ENCODE measurements around the gene RNF213.

RNF213 gene

DNA sequence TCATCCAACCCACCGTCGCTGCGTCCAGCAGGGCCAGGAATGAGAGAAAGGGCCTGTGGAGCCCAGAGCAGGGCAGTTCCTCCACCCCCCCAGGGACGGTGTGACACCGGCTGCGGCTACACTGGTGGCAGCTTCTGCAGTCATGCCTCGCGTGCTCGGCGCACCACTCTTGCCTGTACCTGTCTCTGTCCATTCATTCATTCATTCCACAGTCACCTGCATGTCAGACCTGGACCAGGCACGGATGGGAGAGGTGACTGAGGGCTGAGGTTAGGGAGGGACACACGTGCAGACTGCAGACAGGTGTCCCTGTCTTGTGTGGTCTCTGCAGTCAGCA is 181.6 kb downstream of the RNF213 start:
- DNase-seq: no peak

DNA sequence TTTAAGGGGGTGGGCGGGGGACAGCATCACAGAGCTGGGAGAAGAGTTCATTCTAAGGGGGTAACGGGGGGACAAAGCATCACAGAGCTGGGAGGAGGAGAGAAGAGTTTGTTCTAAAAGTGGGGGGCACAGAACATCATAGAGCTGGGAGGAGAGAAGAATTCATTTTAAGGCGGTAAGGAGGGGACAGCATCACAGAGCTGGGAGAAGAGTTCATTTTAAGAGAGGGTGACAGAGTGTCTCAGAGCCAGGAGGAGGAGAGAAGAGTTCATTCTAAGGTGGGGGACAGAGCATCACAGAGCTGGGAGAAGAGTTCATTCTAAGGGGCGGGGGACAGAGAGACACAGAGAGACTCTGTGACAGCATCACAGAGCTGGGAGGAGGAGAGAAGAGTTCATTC is 182.1 kb downstream of the RNF213 start:
- no peak for DNase-seq

DNA sequence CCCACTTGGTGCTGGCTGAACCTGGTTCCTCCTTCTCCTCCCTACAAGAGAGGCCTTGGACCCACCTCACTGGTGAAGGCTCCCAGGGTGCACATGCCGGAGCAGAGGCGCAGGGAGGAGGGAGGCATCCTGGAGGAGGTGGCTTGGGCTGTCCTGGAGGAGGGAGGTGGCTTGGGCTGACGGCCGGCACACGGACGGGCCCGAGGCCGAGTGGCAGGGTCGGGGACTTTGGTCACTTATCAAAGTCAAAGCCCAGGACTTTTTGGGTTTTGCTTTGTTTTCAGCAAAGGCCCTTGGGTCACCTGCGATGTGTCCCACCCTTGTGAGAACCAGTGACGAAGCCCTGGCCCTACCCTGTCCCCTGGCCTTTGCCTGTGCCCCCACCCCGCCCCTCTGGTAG is 182.8 kb downstream of the RNF213 start:
- no peak for DNase-seq

DNA sequence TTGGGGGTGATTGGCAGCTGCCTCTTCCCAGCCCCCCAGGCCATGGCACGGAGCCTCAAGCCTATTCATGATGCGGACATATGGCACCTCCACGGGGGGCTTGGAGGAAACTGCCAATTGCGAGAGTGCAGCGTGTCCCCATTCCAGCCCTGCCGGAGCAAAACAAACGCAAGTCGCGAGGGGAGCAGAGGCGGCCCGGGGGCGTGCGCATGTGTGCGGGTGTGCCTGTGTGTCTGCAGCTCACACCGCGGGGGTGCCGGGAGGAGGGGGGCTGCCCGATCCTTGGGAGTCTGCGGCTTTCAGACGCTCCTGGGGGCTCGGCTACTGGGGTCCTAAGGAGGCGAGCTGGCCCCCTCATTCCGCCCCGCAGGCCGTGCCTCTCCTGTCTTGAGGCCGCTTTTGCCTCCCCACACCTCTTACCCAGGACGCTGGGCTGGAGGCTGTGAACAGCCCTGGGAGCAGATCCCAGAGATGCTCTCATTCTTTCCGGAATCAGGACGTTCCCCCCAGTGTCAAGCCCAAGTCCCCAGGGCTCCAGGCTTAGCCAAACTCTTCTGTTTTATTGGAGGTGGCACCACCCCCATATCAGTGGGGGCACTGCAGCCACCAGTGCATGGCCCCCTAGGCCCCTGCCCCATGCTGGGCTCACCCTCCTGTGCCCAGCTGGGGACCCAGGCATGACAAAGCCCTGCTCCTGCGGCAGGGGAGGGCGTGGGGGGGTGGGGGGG is 183.4 kb downstream of the RNF213 start:
- no peak for DNase-seq

DNA sequence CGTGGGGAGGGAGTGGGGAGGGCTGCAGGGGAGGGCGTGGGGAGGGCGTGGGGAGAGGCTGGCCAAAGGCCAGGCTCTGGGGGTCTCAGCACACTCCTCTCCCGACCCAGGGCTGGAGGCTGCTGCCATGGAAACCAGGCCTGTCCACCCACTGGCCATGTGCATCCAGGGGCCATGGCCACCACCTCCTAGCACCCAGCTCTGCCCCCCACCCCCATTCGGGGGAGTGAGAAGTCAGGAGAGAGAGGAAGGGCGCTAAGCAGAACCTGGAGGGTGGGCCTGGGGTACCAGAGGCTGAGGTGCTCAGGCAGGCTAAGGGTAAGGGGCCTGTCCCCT is 184.0 kb downstream of the RNF213 start:
- DNase-seq: no peak

DNA sequence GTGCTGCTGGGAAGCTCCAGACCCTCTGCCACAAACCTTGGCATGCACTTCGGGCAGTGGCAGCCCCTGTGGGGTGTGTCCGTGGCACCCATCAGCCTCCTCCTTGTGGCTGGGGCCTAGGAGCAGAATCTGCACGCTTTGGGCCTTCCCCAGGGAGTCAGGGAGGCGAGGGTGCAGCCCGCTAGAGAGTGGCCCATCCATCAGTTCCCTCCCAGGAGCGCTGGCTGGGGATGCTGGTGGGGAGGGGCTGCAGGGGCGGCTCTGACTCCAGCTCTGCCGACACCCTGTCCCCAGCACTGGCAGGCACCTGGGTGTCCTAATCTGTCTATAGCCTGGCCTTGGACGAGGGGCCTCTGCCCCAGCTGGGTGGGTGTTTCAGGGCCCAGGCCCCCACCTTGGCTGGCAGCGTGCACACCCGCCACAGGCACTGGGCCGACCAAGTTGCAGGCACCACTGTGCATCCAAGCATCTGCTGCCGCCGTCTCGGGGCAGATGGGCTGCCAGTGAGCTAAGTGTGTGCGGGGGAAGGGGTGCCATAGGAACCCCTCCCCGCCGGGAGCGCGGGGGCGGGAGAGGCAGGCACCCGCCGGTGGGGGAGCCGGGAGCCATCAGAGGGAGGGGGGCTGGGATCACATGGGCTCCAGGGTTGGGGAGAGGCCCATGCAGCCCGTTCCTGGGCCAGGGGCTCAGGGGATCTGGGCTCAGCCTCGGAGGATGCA is 184.5 kb downstream of the RNF213 start:
- no peak for DNase-seq

DNA sequence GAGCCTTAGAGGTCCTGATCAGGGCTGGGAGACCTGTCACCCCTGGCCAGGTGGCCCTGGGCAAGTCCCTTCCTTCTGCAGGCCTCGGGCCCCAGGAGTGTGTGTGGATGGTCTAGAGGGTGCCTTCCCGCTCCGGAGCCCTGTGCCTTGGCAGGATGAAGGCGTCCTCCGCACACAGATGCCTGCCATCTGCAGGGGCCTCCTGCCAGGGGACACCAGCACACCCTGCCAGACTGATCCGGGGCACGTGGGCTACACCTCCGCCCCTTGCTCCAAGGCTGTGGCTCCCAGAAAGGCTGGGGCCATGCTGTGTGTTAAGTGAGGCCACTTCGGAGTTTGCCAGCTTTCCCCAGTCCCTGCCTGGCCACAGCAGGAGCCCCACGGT is 185.1 kb downstream of the RNF213 start:
- DNase-seq: no peak

DNA sequence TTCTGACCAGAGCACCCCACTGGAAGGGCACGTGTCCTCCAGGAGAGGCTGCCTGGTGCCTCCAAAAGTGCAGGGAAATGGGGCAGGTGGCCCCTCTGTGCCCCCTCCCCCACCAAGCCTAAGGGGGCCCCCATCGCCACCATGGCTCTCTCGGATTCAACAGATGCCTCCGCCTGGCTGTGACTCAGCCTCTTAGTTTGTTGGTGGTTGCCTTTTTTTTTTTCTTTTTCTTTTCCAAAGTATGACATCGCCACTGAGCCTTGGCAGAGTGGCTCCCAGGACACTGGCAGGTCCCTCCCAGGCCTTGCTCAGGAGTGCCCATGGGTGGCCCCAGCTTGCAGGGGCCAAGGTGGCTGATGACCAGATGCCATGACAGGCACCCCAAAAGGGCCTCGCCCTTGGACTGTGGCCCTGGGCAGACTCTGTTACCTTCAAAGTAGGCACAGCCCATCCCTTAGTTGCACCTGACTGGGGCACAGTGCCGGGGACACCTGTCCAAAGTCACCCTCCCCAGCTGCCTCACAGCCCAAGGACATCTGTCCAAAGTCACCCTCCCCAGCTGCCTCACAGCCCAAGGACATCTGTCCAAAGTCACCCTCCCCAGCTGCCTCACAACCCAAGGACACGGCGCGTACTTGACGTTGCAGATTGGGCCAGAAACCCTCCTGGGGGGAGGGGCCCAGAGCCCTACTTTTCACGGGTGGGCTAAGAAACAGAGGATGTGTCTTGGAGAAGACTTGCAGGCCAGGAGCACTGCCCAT is 186.2 kb downstream of the RNF213 start:
- DNase-seq: no peak

DNA sequence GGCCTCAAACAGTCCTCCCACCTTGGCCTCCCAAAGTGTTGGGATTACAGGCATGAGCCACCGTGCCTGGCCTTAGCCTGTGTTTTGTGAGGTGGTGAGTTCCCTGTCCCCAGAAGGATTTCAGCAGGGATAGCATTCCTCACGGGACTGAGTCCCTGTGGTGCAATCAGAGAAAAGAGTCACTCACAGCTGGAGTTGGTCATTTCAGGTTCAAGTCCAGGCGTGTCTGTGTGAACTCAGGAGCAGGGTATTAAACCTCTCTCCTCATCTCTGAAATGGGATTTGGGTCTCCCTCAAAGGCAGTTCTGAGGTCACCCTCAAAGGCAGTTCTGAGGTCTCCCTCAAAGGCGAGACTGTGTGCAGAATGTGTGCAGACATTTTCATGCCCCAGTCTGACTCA is 187.1 kb downstream of the RNF213 start:
- no peak for DNase-seq
